ENCODE results near the gene PRSS22. TPM values are rescaled to one million over a fixed set of nuclear protein-coding genes. Genes with fewer than 3 reads are reported as not detected.

PRSS22 gene
- total RNA-seq, result 7.5 and 54.4 TPM in 2 replicates

GRCh38 chr16:2857451-2858244 lies at the start of gene PRSS22:
Gene PRSS22 (minus strand): TSS chr16:2858170. CDS start chr16:2858104, 66 bp downstream.

GRCh38 chr16:2882650-2883457 lies 24.9 kb upstream of the PRSS22 start, which contains the start of gene FLYWCH2:
Gene FLYWCH2 (plus strand): TSS chr16:2883215. CDS start chr16:2896450, 13,235 bp downstream.

GRCh38 chr16:2829501-2830354 lies 28.2 kb downstream of the PRSS22 start, which contains the start of gene ZG16B:
Gene ZG16B (plus strand): TSS chr16:2830303. CDS start chr16:2830442, 139 bp downstream.

GRCh38 chr16:2816751-2817339 lies 41.1 kb downstream of the PRSS22 start, which contains the start of gene PRSS21:
Gene PRSS21 (plus strand): TSS chr16:2817237. CDS start chr16:2817269, 32 bp downstream.

Other genes starting within 250 kb of the PRSS22 start
- 37.3 and 37.5 TPM in 2 replicates for gene KCTD5, start 175.6 kb downstream of the PRSS22 start, total RNA-seq
- 1.0 and 1.9 TPM in 2 replicates for gene PRSS27, start 137.9 kb downstream of the PRSS22 start, total RNA-seq
- gene SRRM2, start 105.5 kb downstream of the PRSS22 start, total RNA-seq, result 39.0 and 118 TPM in 2 replicates
- gene ELOB, start 80.9 kb downstream of the PRSS22 start, total RNA-seq, result 180 and 232 TPM in 2 replicates
- gene PRSS33, start 70.6 kb downstream of the PRSS22 start, total RNA-seq, result not detected in 2 replicates
- not detected in 2 replicates for gene PRSS41, start 59.7 kb downstream of the PRSS22 start, total RNA-seq
- gene PRSS21, start 40.9 kb downstream of the PRSS22 start, total RNA-seq, result 3.8 and 4.6 TPM in 2 replicates
- gene ZG16B, start 27.9 kb downstream of the PRSS22 start, total RNA-seq, result 0.68 and 4.1 TPM in 2 replicates
- 52.8 and 69.7 TPM in 2 replicates for gene FLYWCH2, start 25.0 kb upstream of the PRSS22 start, total RNA-seq
- gene FLYWCH1, start 53.8 kb upstream of the PRSS22 start, total RNA-seq, result 84.4 and 111 TPM in 2 replicates
- gene KREMEN2, start 106.1 kb upstream of the PRSS22 start, total RNA-seq, result 3.8 and 10.2 TPM in 2 replicates
- gene PAQR4, start 111.2 kb upstream of the PRSS22 start, total RNA-seq, result 6.5 and 8.8 TPM in 2 replicates
- 0.34 and 0.50 TPM in 2 replicates for gene PKMYT1, start 122.3 kb upstream of the PRSS22 start, total RNA-seq
- under 0.01 and 0.14 TPM in 2 replicates for gene CLDN9, start 154.8 kb upstream of the PRSS22 start, total RNA-seq
- under 0.01 and 0.14 TPM in 2 replicates for gene CLDN6, start 160.0 kb upstream of the PRSS22 start, total RNA-seq
- gene TNFRSF12A, start 162.2 kb upstream of the PRSS22 start, total RNA-seq, result 279 and 421 TPM in 2 replicates
- 2.4 and 9.4 TPM in 2 replicates for gene HCFC1R1, start 165.8 kb upstream of the PRSS22 start, total RNA-seq
- gene THOC6, start 165.9 kb upstream of the PRSS22 start, total RNA-seq, result 14.4 and 23.2 TPM in 2 replicates
- 23.3 and 27.3 TPM in 2 replicates for gene BICDL2, start 178.8 kb upstream of the PRSS22 start, total RNA-seq
- gene MMP25, start 188.4 kb upstream of the PRSS22 start, total RNA-seq, result 0.21 and 0.34 TPM in 2 replicates
- gene IL32, start 207.5 kb upstream of the PRSS22 start, total RNA-seq, result 1.7 and 32.1 TPM in 2 replicates
- not detected in 2 replicates for gene ZSCAN10, start 241.1 kb upstream of the PRSS22 start, total RNA-seq

Data from nasal cavity respiratory epithelium epithelial cell of viscerocranial mucosa (primary cell).